HepG2 (cell line): ENCODE data around the gene TMEM129. TPM values are rescaled to one million over a fixed set of nuclear protein-coding genes. Genes with fewer than 3 reads are reported as not detected.

Experiments
- BHLHE40 ChIP-seq: IDR thresholded peaks from 2 replicates; pipeline ENCODE4 v1.6.1; 2011; ENCODE audit warnings: low read length, improper control_type of control experiment
- DMTF1 ChIP-seq: sonication (generic); formaldehyde crosslinking; IDR thresholded peaks from 2 replicates; pipeline ENCODE4 v1.4.0; 2020; ENCODE audit warnings: mild to moderate bottlenecking, missing genetic modification reagents
- FOSL1 ChIP-seq: sonication (generic); formaldehyde crosslinking; IDR thresholded peaks from 2 replicates; pipeline ENCODE4 v1.9.0; 2021; ENCODE audit warnings: missing genetic modification reagents, borderline replicate concordance
- GPN1 ChIP-seq: sonication (generic); formaldehyde crosslinking; IDR thresholded peaks from 2 replicates; pipeline ENCODE4 v1.5.1; 2020; ENCODE audit warnings: missing genetic modification reagents, borderline replicate concordance
- IRF9 ChIP-seq: sonication (generic); formaldehyde crosslinking; IDR thresholded peaks from 2 replicates; pipeline ENCODE4 v1.8.0; 2022; ENCODE audit warnings: missing genetic modification reagents, mild to moderate bottlenecking, borderline replicate concordance
- MNT ChIP-seq: fragments of 450-650 bp; IDR thresholded peaks from 2 replicates; pipeline ENCODE4 v1.6.1; 2016
- NFKBIZ ChIP-seq: IDR thresholded peaks from 2 replicates; pipeline ENCODE4 v1.6.1; 2018; ENCODE audit warnings: missing genetic modification reagents, missing compliant biosample characterization
- NKX3-1 ChIP-seq: sonication (generic); formaldehyde crosslinking; IDR thresholded peaks from 2 replicates; pipeline ENCODE4 v1.5.0; 2020; ENCODE audit warnings: missing genetic modification reagents
- ZBTB25 ChIP-seq: IDR thresholded peaks from 2 replicates; pipeline ENCODE4 v1.6.1; 2018; ENCODE audit warnings: missing genetic modification reagents
- ZFYVE20 ChIP-seq: sonication (generic); formaldehyde crosslinking; IDR thresholded peaks from 2 replicates; pipeline ENCODE4 v1.8.0; 2023; ENCODE audit warnings: low read depth, mild to moderate bottlenecking, moderate library complexity, missing genetic modification reagents, borderline replicate concordance
- ZNF264 ChIP-seq: sonication (generic); formaldehyde crosslinking; IDR thresholded peaks from 2 replicates; pipeline ENCODE4 v1.4.0; 2020; ENCODE audit warnings: missing genetic modification reagents
- ZNF414 ChIP-seq: sonication (generic); formaldehyde crosslinking; IDR thresholded peaks from 2 replicates; pipeline ENCODE4 v1.5.0; 2020; ENCODE audit warnings: missing genetic modification reagents
- ZNF703 ChIP-seq: sonication (generic); formaldehyde crosslinking; IDR thresholded peaks from 2 replicates; pipeline ENCODE4 v1.5.1; 2020; ENCODE audit warnings: missing genetic modification reagents, mild to moderate bottlenecking, moderate library complexity, borderline replicate concordance
- ZNF790 ChIP-seq: sonication (generic); formaldehyde crosslinking; IDR thresholded peaks from 2 replicates; pipeline ENCODE4 v1.8.0; 2022; ENCODE audit warnings: missing genetic modification reagents, mild to moderate bottlenecking, borderline replicate concordance
- ZSCAN31 ChIP-seq: sonication (generic); formaldehyde crosslinking; IDR thresholded peaks from 2 replicates; pipeline ENCODE4 v1.5.0; 2020; ENCODE audit warnings: low read depth, mild to moderate bottlenecking, missing genetic modification reagents
- polyA plus RNA-seq, 8 experiments: library from polyadenylated mRNA; depleted of rRNA in 3 of 8; stranded (reverse) in 7 of 8; unstranded in 1 of 8; fragments of >200 nt; fragmentation: Illumina TruSeq in 4 of 8; extraction: Trizol in 4 of 8; gene quantifications; 2 replicates each; pipeline versions ENCODE4 v1.2.1 to v1.2.3, GENCODE V29; 2011 to 2016; ENCODE audit warnings: low read depth in 4 of 8, missing spikeins in 1 of 8, mixed read lengths in 1 of 8; ENCODE audit not compliant: insufficient read depth in 1 of 8
- total RNA-seq, 5 experiments: library from RNA; depleted of rRNA; stranded (reverse); fragments of >200 nt; fragmentation: Illumina TruSeq; extraction: Trizol; gene quantifications; 2 replicates each; pipeline ENCODE4 v1.2.3, GENCODE V29; 2016; ENCODE audit warnings: low read depth in 1 of 5

TMEM129 gene
- total and polyA plus RNA-seq, 2 of the 13 experiments (the other 11 are each of a cell fraction or from before 2014, with no cell fraction given), result 19.0 to 25.8 TPM

GRCh38 chr4:1769692-1770091 lies 48.6 kb upstream of the TMEM129 start (continued):
- TF ChIP-seq DMTF1 (CRISPR knock-in tag) (no peak), ZFYVE20 (CRISPR knock-in tag) (no peak), ZNF790 (CRISPR knock-in tag) (no peak), ZBTB25 (CRISPR knock-in tag) (no peak), GPN1 (CRISPR knock-in tag) (no peak), ZNF703 (CRISPR knock-in tag) (no peak), NKX3-1 (no peak), ZSCAN31 (CRISPR knock-in tag) (no peak), NFKBIZ (CRISPR knock-in tag) (no peak), MNT (no peak), IRF9 (CRISPR knock-in tag) (no peak), FOSL1 (CRISPR knock-in tag) (no peak), BHLHE40 (no peak), ZNF414 (no peak), ZNF264 (no peak)
